ENCODE measurements around the gene TSFM.
A peak's percentile ranks its signal among the peaks of the same experiment; 100 is the strongest.
"Not testable (repeated sequence)": the region's sequence is repeated elsewhere in the genome, so short reads cannot be mapped to it uniquely, and the experiment has no call there.

TSFM gene

DNA sequence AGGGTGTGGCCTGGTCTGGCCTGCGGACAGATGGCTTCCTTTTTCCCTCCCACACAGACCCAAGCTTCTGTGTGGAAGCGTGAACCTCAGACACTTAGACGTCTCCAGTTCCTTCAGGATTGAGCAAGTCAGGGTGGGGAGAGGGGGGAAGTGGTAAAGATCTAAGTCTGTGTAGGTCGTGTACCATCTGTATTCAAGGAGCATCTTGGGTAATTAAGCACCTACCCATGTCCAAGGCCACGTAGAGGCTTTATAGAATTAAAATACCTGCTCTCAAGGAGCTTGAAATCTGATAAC, 34.2 kb downstream of the TSFM start:
- DNase-seq: peak; percentile 66 to 71
- no peak overlapping the region for H3K4me3 ChIP-seq
- intact Hi-C loops (cut with DNase I; ENCODE audit: low total_unique reads): no loop called here
- H3K36me3 ChIP-seq: peaks cover 27 to 54% (median 36%) of the 10 kb centered on the region in 3 donors
- no peaks in the 10 kb centered on the region for H3K27me3 ChIP-seq
- H3K9me3 ChIP-seq: no peaks in the 10 kb centered on the region
- TF ChIP-seq, protein P1, sequence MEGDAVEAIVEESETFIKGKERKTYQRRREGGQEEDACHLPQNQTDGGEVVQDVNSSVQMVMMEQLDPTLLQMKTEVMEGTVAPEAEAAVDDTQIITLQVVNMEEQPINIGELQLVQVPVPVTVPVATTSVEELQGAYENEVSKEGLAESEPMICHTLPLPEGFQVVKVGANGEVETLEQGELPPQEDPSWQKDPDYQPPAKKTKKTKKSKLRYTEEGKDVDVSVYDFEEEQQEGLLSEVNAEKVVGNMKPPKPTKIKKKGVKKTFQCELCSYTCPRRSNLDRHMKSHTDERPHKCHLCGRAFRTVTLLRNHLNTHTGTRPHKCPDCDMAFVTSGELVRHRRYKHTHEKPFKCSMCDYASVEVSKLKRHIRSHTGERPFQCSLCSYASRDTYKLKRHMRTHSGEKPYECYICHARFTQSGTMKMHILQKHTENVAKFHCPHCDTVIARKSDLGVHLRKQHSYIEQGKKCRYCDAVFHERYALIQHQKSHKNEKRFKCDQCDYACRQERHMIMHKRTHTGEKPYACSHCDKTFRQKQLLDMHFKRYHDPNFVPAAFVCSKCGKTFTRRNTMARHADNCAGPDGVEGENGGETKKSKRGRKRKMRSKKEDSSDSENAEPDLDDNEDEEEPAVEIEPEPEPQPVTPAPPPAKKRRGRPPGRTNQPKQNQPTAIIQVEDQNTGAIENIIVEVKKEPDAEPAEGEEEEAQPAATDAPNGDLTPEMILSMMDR (IDR thresholded peaks at IDR 0.05): no peak
- H3K4me1 ChIP-seq: peaks cover 0 to 46% (median 29%) of the 10 kb centered on the region in 4 donors
- peak overlapping the region; percentile 47 to 53 for H3K27ac ChIP-seq

DNA sequence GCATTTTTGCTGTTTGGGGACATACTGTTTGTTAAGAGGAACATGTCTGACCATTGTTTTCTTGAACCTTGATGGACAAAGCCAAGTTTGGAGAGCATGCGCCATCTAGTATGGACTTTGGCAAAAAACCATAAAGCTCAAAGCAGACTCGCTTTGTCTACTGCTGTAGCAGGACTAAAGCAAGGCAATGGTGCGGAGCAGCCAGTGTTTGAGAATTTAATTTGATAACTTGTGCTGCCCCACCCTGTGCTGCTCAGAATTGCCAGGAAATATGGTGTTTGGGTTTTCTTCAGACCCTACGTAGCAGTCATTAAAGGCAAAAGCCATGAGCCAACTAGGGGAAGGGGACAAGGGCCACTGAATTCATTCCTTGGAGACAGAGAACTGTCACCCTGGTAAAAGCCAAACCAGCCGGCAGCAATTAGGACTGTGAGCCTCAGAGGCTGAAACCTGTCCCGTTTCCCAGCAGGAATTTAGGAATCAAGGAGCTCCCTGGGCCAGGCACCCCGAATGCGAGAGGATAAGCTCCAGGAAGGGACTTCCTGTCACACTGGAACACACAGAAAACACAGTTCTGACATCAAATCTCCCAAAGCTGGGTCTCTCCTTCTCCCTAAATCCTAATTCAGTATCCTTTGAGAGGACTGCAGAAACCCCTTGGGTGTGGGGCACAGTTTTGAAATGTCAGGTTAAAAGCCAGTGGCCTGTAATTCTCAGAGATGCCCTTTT, 34.8 kb downstream of the TSFM start:
- Histone ChIP-seq H3K36me3 (peaks cover 33 to 54% (median 43%) of the 10 kb centered on the region in 3 donors), H3K27ac (peak overlapping the region; percentile 47 to 53), H3K9me3 (no peaks in the 10 kb centered on the region), H3K27me3 (no peaks in the 10 kb centered on the region), H3K4me1 (peaks cover 0 to 46% (median 30%) of the 10 kb centered on the region in 4 donors), H3K4me3 (no peak overlapping the region)
- DNase-seq: peak in 1 of 2 donors; percentile 63
- TF ChIP-seq, protein P1 (IDR thresholded peaks at IDR 0.05): no peak
- intact Hi-C loops (cut with DNase I; ENCODE audit: low total_unique reads): no loop called here

DNA sequence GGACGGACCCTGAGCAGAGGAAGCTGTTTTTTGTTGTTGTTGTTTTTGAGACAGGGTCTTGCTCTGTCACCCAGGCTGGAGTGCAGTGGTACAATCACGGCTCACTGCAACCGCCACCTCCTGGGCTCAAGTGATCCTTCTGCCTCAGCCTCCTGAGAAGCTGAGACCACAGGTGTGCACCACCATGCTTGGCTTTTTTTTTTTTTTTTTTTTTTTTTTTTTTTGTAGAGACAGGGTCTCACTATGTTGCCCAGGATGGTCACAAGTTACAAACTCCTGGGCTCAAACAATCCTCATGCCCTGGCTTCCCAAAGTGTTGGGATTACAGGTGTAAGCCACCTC, 35.4 kb downstream of the TSFM start:
- intact Hi-C loops (cut with DNase I; ENCODE audit: low total_unique reads); H3K4me3 ChIP-seq; H3K9me3 ChIP-seq; H3K27me3 ChIP-seq: not testable (repeated sequence)
- H3K36me3 ChIP-seq: peaks cover 39 to 54% (median 48%) of the 10 kb centered on the region in 3 donors
- peaks cover 0 to 46% (median 31%) of the 10 kb centered on the region in 4 donors for H3K4me1 ChIP-seq
- peak overlapping the region; percentile 47 to 53 for H3K27ac ChIP-seq
- DNase-seq: peak in 1 of 2 donors; percentile 28

DNA sequence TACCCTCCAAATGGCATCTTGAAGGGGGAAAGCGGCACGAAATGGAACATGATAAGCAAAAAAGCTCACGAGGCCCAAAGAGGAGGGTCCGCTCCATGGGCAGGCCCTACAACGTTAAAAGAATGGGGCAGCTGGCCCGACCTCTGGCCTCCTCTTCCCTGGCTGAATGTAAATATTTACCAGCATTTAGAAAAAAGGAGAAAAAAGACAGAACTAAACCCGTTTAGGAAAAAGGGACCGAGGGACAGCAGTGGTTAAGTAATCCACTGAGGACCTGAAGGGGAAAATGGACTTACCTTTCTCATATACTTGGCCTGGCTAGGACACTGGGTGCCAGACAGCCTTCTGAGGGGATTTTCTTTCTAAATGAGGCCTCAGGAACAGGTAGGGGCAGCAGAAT, 37.5 kb downstream of the TSFM start:
- H3K27me3 ChIP-seq; DNase-seq; H3K9me3 ChIP-seq; H3K4me3 ChIP-seq; intact Hi-C loops (cut with DNase I; ENCODE audit: low total_unique reads); H3K27ac ChIP-seq: not testable (repeated sequence)
- Histone ChIP-seq H3K4me1 (peaks cover 0 to 40% (median 22%) of the 10 kb centered on the region in 4 donors), H3K36me3 (peaks cover 60 to 70% (median 70%) of the 10 kb centered on the region in 3 donors)

DNA sequence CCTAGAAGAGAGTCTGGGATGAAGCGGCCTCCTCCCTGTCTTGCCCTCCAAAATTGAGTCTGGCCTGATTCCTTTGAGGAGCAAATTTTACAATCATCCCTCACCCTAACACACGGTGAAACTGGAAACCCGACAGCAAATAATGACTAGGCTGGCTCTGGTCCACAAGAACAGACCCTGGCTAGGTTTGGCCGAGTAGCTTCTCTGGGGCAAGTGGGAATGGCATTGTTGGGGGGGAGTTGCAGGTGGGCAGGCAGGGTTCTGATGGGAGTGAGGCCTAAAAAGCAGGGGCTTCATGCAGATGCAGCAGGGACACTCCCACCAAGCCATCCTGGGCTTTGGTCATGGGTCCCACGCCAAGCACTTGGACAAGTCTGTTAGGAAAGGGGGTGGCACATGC, 38.4 kb downstream of the TSFM start:
- H3K9me3 ChIP-seq; H3K4me3 ChIP-seq; H3K27me3 ChIP-seq; H3K27ac ChIP-seq; DNase-seq; intact Hi-C loops (cut with DNase I; ENCODE audit: low total_unique reads): not testable (repeated sequence)
- Histone ChIP-seq H3K36me3 (peaks cover 69 to 79% (median 79%) of the 10 kb centered on the region in 3 donors), H3K4me1 (peaks cover 0 to 39% (median 20%) of the 10 kb centered on the region in 4 donors)

DNA sequence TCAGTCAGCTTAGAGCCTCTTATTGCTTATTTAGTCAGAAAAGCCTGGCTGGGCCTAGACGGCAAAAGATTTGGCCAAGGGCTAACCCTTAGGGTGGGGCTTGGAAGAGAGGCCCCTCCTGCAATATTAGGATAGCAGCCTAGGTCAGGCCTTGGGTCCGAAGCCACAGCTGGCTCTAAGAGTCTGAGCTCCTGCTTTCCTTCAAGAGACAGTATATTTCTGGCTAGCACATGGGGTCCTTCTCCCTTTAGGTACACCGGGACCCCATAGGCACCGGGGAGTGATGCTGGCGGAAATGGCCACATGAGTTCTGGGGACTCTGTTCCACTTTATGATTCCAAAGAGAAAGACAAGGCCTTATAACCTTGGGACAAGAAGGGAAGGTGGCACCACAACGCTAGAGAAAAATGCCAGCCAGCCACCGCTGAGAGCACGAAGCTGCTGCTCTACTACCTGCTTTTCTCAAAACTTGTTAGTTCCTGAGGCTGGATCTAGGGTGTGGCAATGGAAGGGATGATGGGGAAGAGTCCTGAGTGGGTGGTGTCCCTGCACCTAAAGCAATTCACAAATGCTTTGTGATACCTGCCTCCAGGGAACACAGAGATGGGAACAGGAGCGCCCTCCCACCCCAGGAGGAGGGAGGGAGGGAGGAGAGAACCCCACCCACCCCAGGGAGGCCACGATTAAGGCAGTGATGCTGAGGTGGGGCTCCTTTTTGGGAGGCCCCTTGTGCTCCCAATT, 39.1 kb downstream of the TSFM start:
- DNase-seq: no peak
- TF ChIP-seq, protein P1 (IDR thresholded peaks at IDR 0.05): no peak
- peaks cover 76 to 85% (median 85%) of the 10 kb centered on the region in 3 donors for H3K36me3 ChIP-seq
- H3K4me3 ChIP-seq: no peak overlapping the region
- no peaks in the 10 kb centered on the region for H3K9me3 ChIP-seq
- intact Hi-C loops (cut with DNase I; ENCODE audit: low total_unique reads): no loop called here
- no peaks in the 10 kb centered on the region for H3K27me3 ChIP-seq
- H3K27ac ChIP-seq: no peak overlapping the region
- peaks cover 0 to 39% (median 21%) of the 10 kb centered on the region in 4 donors for H3K4me1 ChIP-seq
